ENCODE results near the gene SPATA2L. TPM values are rescaled to one million over a fixed set of nuclear protein-coding genes. Genes with fewer than 3 reads are reported as not detected.

SPATA2L gene
- total RNA-seq, 1 donor from 2014 or later, result 12.1 TPM

DNA sequence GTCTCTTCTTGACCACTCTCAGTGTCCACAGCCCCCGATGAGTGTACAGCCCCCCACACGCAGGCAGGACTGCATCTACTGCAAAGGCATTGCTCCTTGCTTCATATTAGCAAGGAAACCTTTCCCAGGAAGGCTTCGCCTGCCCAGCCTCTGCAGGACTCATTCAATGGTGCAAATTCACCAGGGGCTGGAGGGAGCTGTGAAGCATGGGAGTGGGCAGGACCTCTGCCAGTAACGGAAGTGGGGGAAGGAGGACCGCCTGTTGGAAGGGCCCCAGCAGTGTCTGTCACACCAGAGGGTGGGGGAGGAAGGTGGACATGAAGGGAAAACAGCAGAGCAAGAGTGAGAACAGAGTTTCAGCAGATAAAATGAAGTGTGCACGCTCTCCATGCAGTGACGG lies 41.4 kb downstream of the SPATA2L start:
- no peak for DNase-seq (ENCODE audit: low read depth)
- H3K27me3 ChIP-seq (ENCODE audit: control insufficient read depth, insufficient read depth, low read length), result no peaks in the 10 kb centered on the region
- H3K36me3 ChIP-seq (ENCODE audit: control insufficient read depth, insufficient read depth, low read length), result peaks cover 5% of the 10 kb centered on the region
- no peak overlapping the region for H3K4me3 ChIP-seq (ENCODE audit: low read depth, low read length)
- TF ChIP-seq, protein P1, sequence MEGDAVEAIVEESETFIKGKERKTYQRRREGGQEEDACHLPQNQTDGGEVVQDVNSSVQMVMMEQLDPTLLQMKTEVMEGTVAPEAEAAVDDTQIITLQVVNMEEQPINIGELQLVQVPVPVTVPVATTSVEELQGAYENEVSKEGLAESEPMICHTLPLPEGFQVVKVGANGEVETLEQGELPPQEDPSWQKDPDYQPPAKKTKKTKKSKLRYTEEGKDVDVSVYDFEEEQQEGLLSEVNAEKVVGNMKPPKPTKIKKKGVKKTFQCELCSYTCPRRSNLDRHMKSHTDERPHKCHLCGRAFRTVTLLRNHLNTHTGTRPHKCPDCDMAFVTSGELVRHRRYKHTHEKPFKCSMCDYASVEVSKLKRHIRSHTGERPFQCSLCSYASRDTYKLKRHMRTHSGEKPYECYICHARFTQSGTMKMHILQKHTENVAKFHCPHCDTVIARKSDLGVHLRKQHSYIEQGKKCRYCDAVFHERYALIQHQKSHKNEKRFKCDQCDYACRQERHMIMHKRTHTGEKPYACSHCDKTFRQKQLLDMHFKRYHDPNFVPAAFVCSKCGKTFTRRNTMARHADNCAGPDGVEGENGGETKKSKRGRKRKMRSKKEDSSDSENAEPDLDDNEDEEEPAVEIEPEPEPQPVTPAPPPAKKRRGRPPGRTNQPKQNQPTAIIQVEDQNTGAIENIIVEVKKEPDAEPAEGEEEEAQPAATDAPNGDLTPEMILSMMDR (IDR thresholded peaks at IDR 0.05; ENCODE audit: insufficient read depth, low read length, severe bottlenecking), result no peak
- FAIRE-seq, result no peak

DNA sequence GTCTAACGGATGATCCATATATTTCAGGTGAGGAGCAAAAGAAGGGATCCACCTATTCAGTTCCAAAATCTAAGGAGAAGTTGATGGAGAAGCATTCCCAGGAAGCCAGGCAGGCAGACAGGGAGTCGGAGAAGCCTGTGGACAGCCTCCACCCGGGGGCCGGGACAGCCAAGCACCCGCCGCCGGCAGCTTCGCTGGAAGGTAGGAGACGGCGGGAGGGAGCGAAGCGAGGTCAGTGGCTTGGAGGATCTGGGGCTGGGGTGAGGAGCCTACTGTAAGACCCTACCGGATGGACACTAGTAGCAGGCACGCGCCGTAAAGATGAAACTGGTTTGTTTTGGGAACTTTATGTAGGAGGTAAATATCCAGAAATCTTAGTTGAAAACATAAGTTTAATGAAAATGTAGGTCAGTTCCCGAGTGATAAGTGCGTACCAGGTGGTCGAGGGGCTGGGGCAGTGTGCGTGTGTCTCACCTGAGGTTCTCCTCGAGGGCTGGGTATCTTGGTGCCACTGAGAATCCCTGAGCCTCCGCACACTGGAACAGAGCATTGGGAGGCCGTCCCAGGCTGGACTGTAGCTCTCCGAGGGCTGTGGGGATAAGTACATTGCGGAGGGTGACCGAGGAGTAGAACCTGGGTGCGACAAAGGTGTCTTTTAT lies 43.2 kb downstream of the SPATA2L start:
- no peak for DNase-seq (ENCODE audit: low read depth)

DNA sequence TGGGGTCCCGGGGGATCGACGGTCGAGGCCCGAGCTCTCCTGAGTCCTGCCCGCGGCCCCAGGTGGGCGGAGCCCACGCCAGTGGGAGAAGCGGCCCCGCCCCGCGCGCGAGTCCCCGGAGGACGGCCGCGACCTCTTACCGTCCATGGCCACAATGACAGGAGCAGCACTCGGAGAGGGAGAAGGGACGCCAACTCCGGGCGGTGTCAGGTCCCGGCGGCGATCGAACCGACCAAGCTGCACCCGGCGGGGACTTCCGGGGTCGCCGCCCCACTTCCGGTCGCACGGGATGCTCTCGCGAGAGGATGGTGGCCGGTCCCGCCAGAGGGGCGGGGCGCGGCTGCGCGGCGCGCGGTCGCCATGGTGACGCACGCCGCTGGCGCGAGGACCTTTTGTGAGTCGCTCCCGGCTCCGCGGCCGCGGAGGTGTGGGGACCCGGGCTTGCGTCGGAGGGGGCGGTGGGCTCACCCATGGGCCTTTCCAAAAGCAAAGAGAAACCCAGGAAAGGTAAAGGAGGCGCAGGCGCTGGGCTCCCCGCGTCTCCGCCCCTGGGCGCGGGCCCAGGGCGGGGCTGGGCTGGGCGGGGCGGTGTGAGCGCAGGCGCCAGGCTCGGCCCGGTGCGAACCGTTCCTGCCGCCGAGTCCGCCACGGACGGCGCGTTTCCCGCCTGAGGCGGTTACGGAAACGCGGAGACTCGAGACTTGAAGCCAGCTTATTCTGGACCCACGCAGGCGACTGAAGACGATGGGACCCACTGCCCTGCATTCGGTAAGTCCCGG lies 43.9 kb downstream of the SPATA2L start, which contains the start of the genes CHMP1A and SPATA33:
Gene CHMP1A, minus strand, starts transcription at position 267 of the 779 bp plus-strand sequence. Its CDS starts 120 bp downstream, at position 147.
Gene SPATA33, plus strand, starts transcription at position 395 of the 779 bp plus-strand sequence. Its CDS starts 76 bp downstream, at position 471.
- DNase-seq (ENCODE audit: low read depth) (peak; percentile 59), FAIRE-seq (no peak)
- H3K4me3 ChIP-seq (ENCODE audit: low read depth, low read length), result peak within 1 kb of the TSS; percentile 98
- peaks cover 8% of the 10 kb centered on the region for H3K36me3 ChIP-seq (ENCODE audit: control insufficient read depth, insufficient read depth, low read length)
- H3K27me3 ChIP-seq (ENCODE audit: control insufficient read depth, insufficient read depth, low read length), result no peaks in the 10 kb centered on the region
- TF ChIP-seq, protein P1 (IDR thresholded peaks at IDR 0.05; ENCODE audit: insufficient read depth, low read length, severe bottlenecking), result no peak

More for the DNA sequence above, 43.2 kb downstream of the SPATA2L start:
- no peak for FAIRE-seq
- TF ChIP-seq, protein P1 (IDR thresholded peaks at IDR 0.05; ENCODE audit: insufficient read depth, low read length, severe bottlenecking), result no peak
- H3K36me3 ChIP-seq (ENCODE audit: control insufficient read depth, insufficient read depth, low read length), result peaks cover 8% of the 10 kb centered on the region
- peak overlapping the region; percentile 98 for H3K4me3 ChIP-seq (ENCODE audit: low read depth, low read length)
- H3K27me3 ChIP-seq (ENCODE audit: control insufficient read depth, insufficient read depth, low read length), result no peaks in the 10 kb centered on the region

DNA sequence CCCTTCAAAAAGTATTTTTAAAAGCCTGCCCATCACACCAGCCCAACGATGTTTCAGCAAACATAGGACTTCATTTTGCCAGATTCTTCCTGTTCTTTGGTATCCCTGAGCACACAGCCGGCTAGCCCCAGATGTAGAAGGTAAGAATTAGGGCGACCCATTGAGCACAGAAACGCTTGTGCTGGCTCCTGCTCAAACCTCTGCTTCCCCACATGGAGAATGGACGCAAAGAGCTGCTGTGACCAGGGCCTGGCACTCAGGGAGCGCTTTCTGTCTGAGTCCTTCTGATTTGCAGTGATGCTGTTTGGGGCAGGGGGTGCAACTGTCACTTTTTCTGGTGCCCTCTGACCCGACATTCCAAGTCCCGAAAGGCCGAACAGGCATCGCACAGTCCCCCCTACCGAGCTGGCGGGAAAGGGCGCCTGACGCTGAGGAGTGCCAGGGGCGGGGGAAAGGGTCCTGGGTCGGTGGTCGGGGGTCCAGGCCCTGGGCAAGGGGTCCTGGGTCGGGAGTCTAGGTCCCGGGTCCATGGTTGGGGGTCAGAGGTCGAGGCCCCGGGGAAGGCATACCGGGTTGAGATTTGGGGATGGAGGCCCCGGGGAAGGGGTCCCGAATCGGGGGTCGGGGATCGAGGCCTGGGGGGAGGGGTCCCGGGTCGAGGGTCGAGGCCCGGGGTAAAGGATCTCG lies 44.9 kb downstream of the SPATA2L start:
- Histone ChIP-seq H3K27me3 (ENCODE audit: control insufficient read depth, insufficient read depth, low read length) (no peaks in the 10 kb centered on the region), H3K36me3 (ENCODE audit: control insufficient read depth, insufficient read depth, low read length) (peaks cover 8% of the 10 kb centered on the region), H3K4me3 (ENCODE audit: low read depth, low read length) (peak overlapping the region; percentile 98)
- no peak for FAIRE-seq
- DNase-seq (ENCODE audit: low read depth), result no peak
- TF ChIP-seq, protein P1 (IDR thresholded peaks at IDR 0.05; ENCODE audit: insufficient read depth, low read length, severe bottlenecking), result no peak

DNA sequence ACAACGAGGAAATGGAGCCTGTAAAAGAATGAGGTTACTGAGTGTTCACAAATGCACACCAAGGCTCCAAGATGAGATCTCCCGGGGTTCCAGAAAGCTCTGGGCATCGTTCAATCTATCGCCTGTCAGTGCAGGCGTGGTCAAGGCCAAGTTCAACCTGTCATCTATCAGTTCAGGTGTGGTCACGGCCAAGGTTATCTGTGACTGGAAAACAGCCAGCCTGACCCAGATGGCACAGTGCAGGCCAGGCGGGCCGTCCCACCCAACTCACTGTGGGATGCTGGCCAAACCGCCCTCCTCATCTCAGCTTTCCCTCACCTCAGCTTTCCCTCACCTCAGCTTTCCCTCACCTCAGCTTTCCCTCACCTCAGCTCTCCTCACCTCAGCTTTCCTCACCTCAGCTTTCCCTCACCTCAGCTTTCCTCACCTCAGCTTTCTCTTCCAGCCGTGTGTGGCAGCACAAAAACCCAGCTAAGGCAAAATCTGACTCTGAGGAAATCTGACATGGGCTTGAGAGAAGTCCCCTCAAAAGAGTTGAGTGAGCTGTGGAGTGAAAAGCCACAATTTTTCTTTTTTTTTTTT lies 46.4 kb downstream of the SPATA2L start:
- no peak for DNase-seq (ENCODE audit: low read depth)
- Histone ChIP-seq H3K36me3 (ENCODE audit: control insufficient read depth, insufficient read depth, low read length) (peaks cover 6% of the 10 kb centered on the region), H3K4me3 (ENCODE audit: low read depth, low read length) (no peak overlapping the region), H3K27me3 (ENCODE audit: control insufficient read depth, insufficient read depth, low read length) (no peaks in the 10 kb centered on the region)
- no peak for FAIRE-seq
- TF ChIP-seq, protein P1 (IDR thresholded peaks at IDR 0.05; ENCODE audit: insufficient read depth, low read length, severe bottlenecking), result no peak
